Endodermal cell (in vitro differentiated cells): Measurements from ENCODE around the gene PRRC2A. TPM values are rescaled to one million over a fixed set of nuclear protein-coding genes. Genes with fewer than 3 reads are reported as not detected.

Source experiments
- DNase-seq: peaks from one replicate; pipeline ENCODE4 v3.0.0-alpha.2; 2017
- H3K27ac ChIP-seq: 2 replicates; pipeline ENCODE4 v1.5.1; 2013; ENCODE audit warnings: mild to moderate bottlenecking, low read depth, low read length, moderate library complexity
- H3K27me3 ChIP-seq: 2 replicates; pipeline ENCODE4 v1.6.1; 2013; ENCODE audit warnings: mild to moderate bottlenecking, low read length, moderate library complexity; ENCODE audit not compliant: insufficient read depth, control insufficient read depth, poor library complexity, severe bottlenecking
- H3K36me3 ChIP-seq: 2 replicates; pipeline ENCODE4 v1.7.0; 2013; ENCODE audit warnings: mild to moderate bottlenecking, low read length, moderate library complexity; ENCODE audit not compliant: control insufficient read depth, insufficient read depth
- H3K4me1 ChIP-seq: one replicate; pipeline ENCODE4 v1.7.0; 2013; ENCODE audit warnings: low read length; ENCODE audit not compliant: control insufficient read depth, insufficient read depth
- H3K4me3 ChIP-seq: 2 replicates; pipeline ENCODE4 v1.5.1; 2013; ENCODE audit warnings: mild to moderate bottlenecking, low read length, moderate library complexity
- H3K9ac ChIP-seq: 2 replicates; pipeline ENCODE4 v1.6.1; 2013; ENCODE audit warnings: mild to moderate bottlenecking, low read length, moderate library complexity; ENCODE audit not compliant: poor library complexity, severe bottlenecking; ENCODE audit errors: extremely low read depth
- H3K9me3 ChIP-seq: 2 replicates; pipeline ENCODE4 v1.6.1; 2013; ENCODE audit warnings: mild to moderate bottlenecking, low read length, moderate library complexity; ENCODE audit not compliant: control insufficient read depth
- H3K27ac Mint-ChIP-seq: 2 replicates; pipeline ENCODE4 v1.8.0; 2020; ENCODE audit warnings: mixed read lengths
- H3K27me3 Mint-ChIP-seq: 2 replicates; pipeline ENCODE4 v1.8.0; 2021; ENCODE audit warnings: mild to moderate bottlenecking, mixed read lengths; ENCODE audit not compliant: insufficient read depth
- H3K36me3 Mint-ChIP-seq: 2 replicates; pipeline ENCODE4 v1.8.0; 2020; ENCODE audit warnings: low read depth, mixed read lengths
- H3K4me1 Mint-ChIP-seq: 2 replicates; pipeline ENCODE4 v1.8.0; 2020; ENCODE audit warnings: mixed read lengths
- H3K4me3 Mint-ChIP-seq: 2 replicates; pipeline ENCODE4 v1.8.0; 2020; ENCODE audit warnings: mild to moderate bottlenecking, moderate library complexity, mixed read lengths
- H3K9me3 Mint-ChIP-seq: 2 replicates; pipeline ENCODE4 v1.8.0; 2020; ENCODE audit warnings: mild to moderate bottlenecking, mixed read lengths
- WGBS, 2 experiments: methylation state at CpG; one replicate each; pipeline versions ENCODE4 v1.1.5 to v1.1.7; 2013; ENCODE audit warnings: missing lambda C conversion rate in 2 of 2, mixed read lengths in 1 of 2; ENCODE audit not compliant: insufficient coverage in 1 of 2, insufficient read length in 1 of 2; 5-methylcytosine and 5-hydroxymethylcytosine counted together
- total RNA-seq, 2 donors: library from RNA; stranded (reverse); fragmentation: NEBNext Ultra II Directional in 1 of 2; extraction: Animal tissue kit (Norgen Biotek cat#: 25700) in 1 of 2; gene quantifications; 2 replicates in 1 of 2; 3 replicates in 1 of 2; pipeline ENCODE4 v1.2.1, GENCODE V29; 2021
- TF ChIP-seq, protein P1 (sequence below): fragments of 200-600 bp; sonication (generic); conservative IDR thresholded peaks from 2 replicates; pipeline ENCODE4 v1.5.0; 2021; ENCODE audit warnings: antibody characterized with exemption, mild to moderate bottlenecking

The PRRC2A gene
- total RNA-seq, 2 donors from 2014 or later: 329 to 330 TPM

DNA sequence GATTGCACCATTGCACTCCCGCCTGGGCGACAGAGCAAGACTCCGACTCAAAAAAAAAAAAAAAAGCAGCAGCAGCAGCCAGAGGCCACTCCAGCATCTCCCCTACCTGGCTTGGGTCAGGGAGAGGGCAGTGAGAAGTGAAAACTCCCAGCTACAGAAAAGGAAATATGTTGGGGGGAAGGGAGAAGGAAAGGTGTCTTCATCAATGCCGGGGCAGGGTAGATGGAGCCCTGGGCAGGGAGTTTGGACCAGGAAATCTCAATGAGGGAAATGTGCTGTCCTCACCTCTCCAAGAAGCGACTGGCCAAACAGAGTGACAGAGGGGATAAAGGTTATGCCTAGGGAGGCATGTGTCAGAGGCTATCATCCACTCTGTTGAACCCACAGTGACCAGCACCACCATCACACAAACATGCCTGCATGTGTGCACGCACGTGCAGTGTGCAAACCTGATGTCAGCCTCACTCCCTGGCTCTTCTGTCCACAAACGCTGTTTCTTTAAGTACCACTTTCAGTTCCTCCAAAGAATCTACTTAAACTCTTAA lies 6.4 kb upstream of the PRRC2A start:
- WGBS, 2 experiments: 86 to 92% methylated on average over 3 to 8 of the region's 8 CpGs
- H3K4me1 ChIP-seq: no peaks in the 10 kb centered on the region
- peaks cover 16% of the 10 kb centered on the region for H3K4me1 Mint-ChIP-seq
- no peak overlapping the region for H3K27ac ChIP-seq
- H3K4me3 Mint-ChIP-seq: no peak overlapping the region
- no peaks in the 10 kb centered on the region for H3K9me3 Mint-ChIP-seq
- no peaks in the 10 kb centered on the region for H3K36me3 Mint-ChIP-seq
- DNase-seq: no peak
- no peak overlapping the region for H3K4me3 ChIP-seq
- no peak overlapping the region for H3K9ac ChIP-seq
- H3K9me3 ChIP-seq: no peaks in the 10 kb centered on the region
- H3K36me3 ChIP-seq: no peaks in the 10 kb centered on the region
- TF ChIP-seq, protein P1, sequence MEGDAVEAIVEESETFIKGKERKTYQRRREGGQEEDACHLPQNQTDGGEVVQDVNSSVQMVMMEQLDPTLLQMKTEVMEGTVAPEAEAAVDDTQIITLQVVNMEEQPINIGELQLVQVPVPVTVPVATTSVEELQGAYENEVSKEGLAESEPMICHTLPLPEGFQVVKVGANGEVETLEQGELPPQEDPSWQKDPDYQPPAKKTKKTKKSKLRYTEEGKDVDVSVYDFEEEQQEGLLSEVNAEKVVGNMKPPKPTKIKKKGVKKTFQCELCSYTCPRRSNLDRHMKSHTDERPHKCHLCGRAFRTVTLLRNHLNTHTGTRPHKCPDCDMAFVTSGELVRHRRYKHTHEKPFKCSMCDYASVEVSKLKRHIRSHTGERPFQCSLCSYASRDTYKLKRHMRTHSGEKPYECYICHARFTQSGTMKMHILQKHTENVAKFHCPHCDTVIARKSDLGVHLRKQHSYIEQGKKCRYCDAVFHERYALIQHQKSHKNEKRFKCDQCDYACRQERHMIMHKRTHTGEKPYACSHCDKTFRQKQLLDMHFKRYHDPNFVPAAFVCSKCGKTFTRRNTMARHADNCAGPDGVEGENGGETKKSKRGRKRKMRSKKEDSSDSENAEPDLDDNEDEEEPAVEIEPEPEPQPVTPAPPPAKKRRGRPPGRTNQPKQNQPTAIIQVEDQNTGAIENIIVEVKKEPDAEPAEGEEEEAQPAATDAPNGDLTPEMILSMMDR: no peak
- H3K27me3 ChIP-seq: no peaks in the 10 kb centered on the region
- no peaks in the 10 kb centered on the region for H3K27me3 Mint-ChIP-seq
- no peak overlapping the region for H3K27ac Mint-ChIP-seq

DNA sequence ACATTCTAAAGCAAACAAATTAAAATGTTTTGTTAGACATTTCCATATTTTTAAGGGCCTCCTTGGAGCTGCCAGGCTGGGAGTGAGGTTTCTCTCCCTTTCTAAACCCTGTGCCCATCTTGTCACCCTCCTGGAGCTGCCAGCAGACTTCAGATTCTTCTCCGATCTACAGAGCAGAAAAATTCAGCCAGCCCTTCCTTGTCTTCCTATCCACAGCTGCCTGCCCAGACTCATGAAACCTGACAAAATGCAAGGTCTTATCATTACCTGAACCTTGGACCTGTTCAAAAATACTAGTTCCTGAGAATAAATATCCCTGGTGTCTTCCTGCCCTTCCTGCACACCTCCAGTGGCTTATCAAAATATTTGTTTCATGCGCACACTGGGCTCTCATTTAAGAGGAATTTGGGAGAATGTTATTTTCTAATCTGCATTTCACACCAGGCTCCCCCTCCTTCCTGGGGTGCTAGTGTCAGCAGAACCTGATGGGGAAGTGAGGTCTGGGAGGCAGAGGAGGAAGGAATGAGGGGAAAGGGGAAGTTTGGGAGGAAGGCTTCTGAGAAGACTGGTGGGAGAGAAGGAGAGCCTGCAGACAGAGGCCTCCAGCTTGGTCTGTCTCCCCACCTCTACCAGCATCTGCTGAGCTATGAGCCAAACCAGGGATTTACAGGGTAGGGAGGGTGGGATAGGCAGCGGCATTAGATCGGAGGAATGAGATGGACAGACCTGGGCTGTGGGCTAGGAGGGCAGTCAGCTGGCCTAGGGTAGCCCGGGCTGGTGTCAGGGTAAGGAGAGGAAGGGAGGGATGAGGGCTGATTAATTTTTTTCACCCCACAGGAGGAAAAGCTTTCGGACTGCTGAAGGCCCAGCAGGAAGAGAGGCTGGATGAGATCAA lies 5.6 kb upstream of the PRRC2A start, which contains the start of gene AIF1:
AIF1 (plus strand) TSS at position 551 of the 895 bp plus-strand sequence; CDS start at position 647, 96 bp downstream.
- H3K4me3 Mint-ChIP-seq: no peak within 1 kb of the TSS
- Histone ChIP-seq H3K9ac (no peak within 1 kb of the TSS), H3K27ac (no peak within 1 kb of the TSS)

DNA sequence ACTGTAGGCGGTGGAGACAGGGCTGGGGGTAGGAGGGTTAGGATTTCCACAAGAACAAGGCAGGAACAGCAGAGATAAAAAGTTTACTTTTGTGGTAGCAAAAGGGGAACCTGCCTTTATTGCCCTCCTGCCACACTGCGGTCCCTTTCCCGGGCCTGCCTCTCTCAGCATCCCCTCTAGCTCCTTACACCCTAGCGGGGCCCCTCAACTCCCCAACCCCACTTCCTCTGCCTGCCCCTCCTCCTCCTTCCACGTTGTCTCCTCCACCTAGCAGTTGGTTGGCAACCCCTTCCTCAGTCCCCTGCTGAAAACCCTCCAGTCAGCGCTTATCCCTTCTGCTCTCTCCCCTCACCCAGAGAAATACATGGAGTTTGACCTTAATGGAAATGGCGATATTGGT lies 4.8 kb upstream of the PRRC2A start:
- no peaks in the 10 kb centered on the region for H3K9me3 ChIP-seq
- H3K27ac Mint-ChIP-seq: peak overlapping the region; percentile 29
- H3K36me3 Mint-ChIP-seq: no peaks in the 10 kb centered on the region
- no peak overlapping the region for H3K27ac ChIP-seq
- WGBS, 2 experiments: 80 to 87% methylated on average over 4 to 7 of the region's 7 CpGs
- H3K4me1 Mint-ChIP-seq: peaks cover 16% of the 10 kb centered on the region
- DNase-seq: no peak
- no peak overlapping the region for H3K4me3 Mint-ChIP-seq
- H3K4me1 ChIP-seq: no peaks in the 10 kb centered on the region
- H3K27me3 Mint-ChIP-seq: no peaks in the 10 kb centered on the region
- H3K9me3 Mint-ChIP-seq: no peaks in the 10 kb centered on the region
- H3K27me3 ChIP-seq: no peaks in the 10 kb centered on the region
- H3K9ac ChIP-seq: no peak overlapping the region
- TF ChIP-seq, protein P1: no peak
- no peaks in the 10 kb centered on the region for H3K36me3 ChIP-seq
- H3K4me3 ChIP-seq: no peak overlapping the region

More for the DNA sequence above, 5.6 kb upstream of the PRRC2A start, which contains the start of gene AIF1:
- Histone ChIP-seq H3K27me3 (no peaks in the 10 kb centered on the region), H3K4me3 (no peak within 1 kb of the TSS), H3K4me1 (no peaks in the 10 kb centered on the region), H3K36me3 (no peaks in the 10 kb centered on the region), H3K9me3 (no peaks in the 10 kb centered on the region)
- Mint-ChIP-seq H3K4me1 (peaks cover 16% of the 10 kb centered on the region), H3K36me3 (no peaks in the 10 kb centered on the region), H3K27me3 (no peaks in the 10 kb centered on the region), H3K27ac (peak within 1 kb of the TSS; percentile 29), H3K9me3 (no peaks in the 10 kb centered on the region)
- TF ChIP-seq, protein P1: no peak
- WGBS, 2 experiments: 91 to 92% methylated on average over 2 to 6 of the region's 6 CpGs
- no peak for DNase-seq
